ENCODE results near the gene GRM8. TPM values are rescaled to one million over a fixed set of nuclear protein-coding genes. Genes with fewer than 3 reads are reported as not detected.

The GRM8 gene
- polyA plus RNA-seq, 1 donor from 2014 or later, result 1.5 TPM

GRCh38 chr7:126715076-126715475 is 537.7 kb downstream of the GRM8 start:
- H3K9me3 ChIP-seq (ENCODE audit: low read length), result no peaks in the 10 kb centered on the region
- H3K27ac ChIP-seq (ENCODE audit: low read length), result no peak overlapping the region
- no peak for TF ChIP-seq EP300 (conservative IDR thresholded peaks at IDR 0.05; ENCODE audit: poor library complexity, severe bottlenecking)
- no peak overlapping the region for H2AFZ ChIP-seq (ENCODE audit: low read depth, low read length)
- H3K4me3 ChIP-seq (ENCODE audit: low read length), result no peak overlapping the region
- H3K4me2 ChIP-seq (ENCODE audit: low read length), result no peak overlapping the region
- H3F3A ChIP-seq (ENCODE audit: insufficient read depth, low read length, poor library complexity, severe bottlenecking), result no peaks in the 10 kb centered on the region
- no peak overlapping the region for H3K9ac ChIP-seq (ENCODE audit: low read length)
- no peaks in the 10 kb centered on the region for H3K36me3 ChIP-seq (ENCODE audit: insufficient read depth, low read length)
- no peaks in the 10 kb centered on the region for H3K79me2 ChIP-seq (replicated peaks; ENCODE audit: insufficient read depth, low read length)
- H3K27me3 ChIP-seq (ENCODE audit: insufficient read depth, low read depth, low read length), result no peaks in the 10 kb centered on the region
- H3K9me2 ChIP-seq (ENCODE audit: insufficient read depth, low read length), result no peaks in the 10 kb centered on the region
- no peaks in the 10 kb centered on the region for H4K20me1 ChIP-seq (ENCODE audit: insufficient read depth)

DNA sequence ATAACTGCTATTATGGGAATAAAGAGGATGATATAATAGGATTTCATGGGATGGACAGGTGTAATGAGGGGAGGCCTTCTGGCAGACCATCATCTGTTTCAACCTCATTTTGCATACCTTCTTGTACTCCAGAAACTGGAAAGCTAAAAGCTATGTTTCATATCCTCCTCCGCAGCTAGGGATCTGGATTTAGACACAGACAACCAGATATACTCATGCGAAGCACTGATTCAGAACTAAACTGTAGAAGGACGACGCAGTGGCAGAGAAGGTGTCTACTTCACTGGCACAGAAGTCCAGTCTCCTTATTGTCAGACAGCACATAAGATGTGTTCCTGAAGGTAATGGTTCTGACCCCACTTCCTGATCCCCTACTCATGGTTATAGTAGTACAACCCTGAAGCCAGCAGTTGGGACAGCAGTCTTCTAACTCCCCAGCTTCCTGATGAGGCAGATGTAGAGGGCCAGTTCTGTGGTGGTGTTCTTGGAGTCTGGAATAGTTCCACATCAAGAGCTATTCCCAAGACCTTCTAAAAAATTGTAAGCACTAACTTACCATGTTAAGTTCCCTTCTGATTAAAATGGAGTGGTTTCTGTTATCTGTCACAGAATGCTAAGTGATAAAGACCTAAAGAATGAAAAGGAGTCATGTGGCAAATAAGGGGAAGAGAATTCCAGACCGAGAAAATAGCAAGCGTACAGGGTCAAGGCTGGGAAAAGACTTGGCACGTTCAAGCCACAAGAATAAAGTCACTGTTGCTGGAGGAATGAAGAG is 550.3 kb downstream of the GRM8 start:
- Histone ChIP-seq H2AFZ (ENCODE audit: low read depth, low read length) (no peak overlapping the region), H3K9me3 (ENCODE audit: low read length) (no peaks in the 10 kb centered on the region), H3K9me2 (ENCODE audit: insufficient read depth, low read length) (no peaks in the 10 kb centered on the region), H3K4me2 (ENCODE audit: low read length) (no peak overlapping the region), H3F3A (ENCODE audit: insufficient read depth, low read length, poor library complexity, severe bottlenecking) (no peaks in the 10 kb centered on the region), H3K9ac (ENCODE audit: low read length) (no peak overlapping the region), H3K27me3 (ENCODE audit: insufficient read depth, low read depth, low read length) (no peaks in the 10 kb centered on the region), H3K27ac (ENCODE audit: low read length) (no peak overlapping the region), H4K20me1 (ENCODE audit: insufficient read depth) (no peaks in the 10 kb centered on the region), H3K36me3 (ENCODE audit: insufficient read depth, low read length) (no peaks in the 10 kb centered on the region), H3K4me3 (ENCODE audit: low read length) (no peak overlapping the region), H3K79me2 (replicated peaks; ENCODE audit: insufficient read depth, low read length) (no peaks in the 10 kb centered on the region)
- TF ChIP-seq SMC3 (conservative IDR thresholded peaks at IDR 0.05; ENCODE audit: poor library complexity), result no peak
- no peak for TF ChIP-seq REST (IDR thresholded peaks at IDR 0.05; ENCODE audit: borderline replicate concordance)
- TF ChIP-seq TAF1 (IDR thresholded peaks at IDR 0.05; ENCODE audit: low read depth), result no peak
- no peak for TF ChIP-seq RAD21 (conservative IDR thresholded peaks at IDR 0.05)
- TF ChIP-seq EZH2 (IDR thresholded peaks at IDR 0.05; ENCODE audit: borderline replicate concordance, insufficient read depth, low read length, poor library complexity, severe bottlenecking), result no peak
- no peak for TF ChIP-seq EP300 (conservative IDR thresholded peaks at IDR 0.05; ENCODE audit: poor library complexity, severe bottlenecking)
- no peak for TF ChIP-seq POLR2AphosphoS5 (IDR thresholded peaks at IDR 0.05)
- no peak for TF ChIP-seq MXI1 (conservative IDR thresholded peaks at IDR 0.05; ENCODE audit: poor library complexity, severe bottlenecking)
- TF ChIP-seq, protein P1, sequence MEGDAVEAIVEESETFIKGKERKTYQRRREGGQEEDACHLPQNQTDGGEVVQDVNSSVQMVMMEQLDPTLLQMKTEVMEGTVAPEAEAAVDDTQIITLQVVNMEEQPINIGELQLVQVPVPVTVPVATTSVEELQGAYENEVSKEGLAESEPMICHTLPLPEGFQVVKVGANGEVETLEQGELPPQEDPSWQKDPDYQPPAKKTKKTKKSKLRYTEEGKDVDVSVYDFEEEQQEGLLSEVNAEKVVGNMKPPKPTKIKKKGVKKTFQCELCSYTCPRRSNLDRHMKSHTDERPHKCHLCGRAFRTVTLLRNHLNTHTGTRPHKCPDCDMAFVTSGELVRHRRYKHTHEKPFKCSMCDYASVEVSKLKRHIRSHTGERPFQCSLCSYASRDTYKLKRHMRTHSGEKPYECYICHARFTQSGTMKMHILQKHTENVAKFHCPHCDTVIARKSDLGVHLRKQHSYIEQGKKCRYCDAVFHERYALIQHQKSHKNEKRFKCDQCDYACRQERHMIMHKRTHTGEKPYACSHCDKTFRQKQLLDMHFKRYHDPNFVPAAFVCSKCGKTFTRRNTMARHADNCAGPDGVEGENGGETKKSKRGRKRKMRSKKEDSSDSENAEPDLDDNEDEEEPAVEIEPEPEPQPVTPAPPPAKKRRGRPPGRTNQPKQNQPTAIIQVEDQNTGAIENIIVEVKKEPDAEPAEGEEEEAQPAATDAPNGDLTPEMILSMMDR (IDR thresholded peaks at IDR 0.05; ENCODE audit: poor library complexity, severe bottlenecking), result no peak

Data from neural cell (in vitro differentiated cells).